Measurements from ENCODE around the gene ZNF277. TPM values are rescaled to one million over a fixed set of nuclear protein-coding genes. Genes with fewer than 3 reads are reported as not detected.

ZNF277 gene
- total and polyA plus RNA-seq, 4 donors, result 7.8 to 23.5 (median 14.5) TPM

GRCh38 chr7:112293416-112293815 lies 86.9 kb downstream of the ZNF277 start:
- no peak for TF ChIP-seq FOXA2 (IDR thresholded peaks at IDR 0.05)
- no peak for TF ChIP-seq ATF3 (IDR thresholded peaks at IDR 0.05)
- no peak for TF ChIP-seq HNF4G (IDR thresholded peaks at IDR 0.05)
- no peak for TF ChIP-seq YY1 (IDR thresholded peaks at IDR 0.05)
- no peak for TF ChIP-seq RAD21 (IDR thresholded peaks at IDR 0.05)
- no peak for TF ChIP-seq HNF4A (conservative IDR thresholded peaks at IDR 0.05)
- TF ChIP-seq RXRA (IDR thresholded peaks at IDR 0.05), result no peak
- TF ChIP-seq CTCF (IDR thresholded peaks at IDR 0.05; ENCODE audit: low read depth, low read length, missing input control), result no peak
- no peak for TF ChIP-seq EGR1 (IDR thresholded peaks at IDR 0.05; ENCODE audit: low read depth in 2 of 2)
- no peak for TF ChIP-seq TAF1 (conservative IDR thresholded peaks at IDR 0.05)
- TF ChIP-seq ZBTB33 (IDR thresholded peaks at IDR 0.05), result no peak
- TF ChIP-seq NR2F2 (IDR thresholded peaks at IDR 0.05), result no peak
- no peak for TF ChIP-seq REST (IDR thresholded peaks at IDR 0.05)
- TF ChIP-seq SP1 (IDR thresholded peaks at IDR 0.05), result no peak
- TF ChIP-seq JUND (IDR thresholded peaks at IDR 0.05), result no peak
- no peak for TF ChIP-seq FOXA1 (IDR thresholded peaks at IDR 0.05)
- no peak for TF ChIP-seq GABPA (IDR thresholded peaks at IDR 0.05 in 1 of 2, conservative IDR thresholded peaks at IDR 0.05 in 1 of 2)
- TF ChIP-seq MAX (IDR thresholded peaks at IDR 0.05), result no peak
- no peaks in the 10 kb centered on the region for H3K9me3 ChIP-seq (ENCODE audit: control insufficient read depth in 4 of 4, low read length in 3 of 4)
- H3K4me1 ChIP-seq (ENCODE audit: control insufficient read depth in 4 of 4, insufficient read depth in 4 of 4, low read length in 3 of 4), result no peaks in the 10 kb centered on the region

More at GRCh38 chr7:112293416-112293815, 86.9 kb downstream of the ZNF277 start:
- DNase-seq (ENCODE audit: low spot score), result no peak
- no peak overlapping the region for H3K4me3 ChIP-seq (ENCODE audit: low read depth in 1 of 3, low read length in 3 of 3)
- H3K27me3 ChIP-seq (ENCODE audit: control insufficient read depth in 4 of 4, insufficient read depth in 4 of 4, low read length in 3 of 4), result no peaks in the 10 kb centered on the region
- no peak overlapping the region for H3K27ac ChIP-seq (ENCODE audit: low read depth in 1 of 2, low read length in 2 of 2)
- 93% methylated on average over 4 of the region's 4 CpGs for WGBS
- H3K36me3 ChIP-seq (ENCODE audit: control insufficient read depth in 4 of 4, insufficient read depth in 3 of 4, low read depth in 1 of 4, low read length in 3 of 4), result peaks cover 0 to 2% (median 0%) of the 10 kb centered on the region in 4 donors
- H3K9ac ChIP-seq (ENCODE audit: low read depth in 1 of 2, low read length in 2 of 2), result no peak overlapping the region
